Peyer's patch (tissue), 4 donors: ENCODE results near the gene AADACL2. TPM values are rescaled to one million over a fixed set of nuclear protein-coding genes. Genes with fewer than 3 reads are reported as not detected.

ENCODE experiments used
- DNase-seq, 3 donors: peaks; one replicate each; pipeline ENCODE4 v3.0.0-alpha.2; 2017 to 2019
- H3K27ac ChIP-seq, 4 donors: fragments of 200-600 bp; sonication (generic); one replicate each; pipeline ENCODE4 v1.5.1; 2016 to 2019
- H3K27me3 ChIP-seq, 2 donors: fragments of 200-600 bp; sonication (generic); one replicate each; pipeline ENCODE4 v1.5.1; 2019
- H3K36me3 ChIP-seq, 3 donors: fragments of 200-600 bp; sonication (generic); one replicate each; pipeline ENCODE4 v1.5.1; 2016 to 2019
- H3K4me1 ChIP-seq, 4 donors: fragments of 200-600 bp; sonication (generic); one replicate each; pipeline ENCODE4 v1.5.1; 2016 to 2019
- H3K4me3 ChIP-seq, 4 donors: fragments of 200-600 bp; sonication (generic); 1 replicate in 3 of 4; 2 replicates in 1 of 4; pipeline ENCODE4 v1.5.1; 2016 to 2019; ENCODE audit warnings: mild to moderate bottlenecking in 1 of 4
- H3K9me3 ChIP-seq, 4 donors: fragments of 200-600 bp; sonication (generic); one replicate each; pipeline ENCODE4 v1.5.1; 2016 to 2019; ENCODE audit warnings: mild to moderate bottlenecking in 1 of 4
- POLR2A ChIP-seq, 2 donors: fragments of 450-650 bp; IDR thresholded peaks; one replicate each; pipeline ENCODE4 v1.5.1; 2017; ENCODE audit warnings: antibody characterized with exemption in 2 of 2, mild to moderate bottlenecking in 2 of 2, moderate library complexity in 2 of 2
- total RNA-seq, 4 donors: library from RNA; depleted of rRNA; stranded (reverse); fragments of >200 nt; gene quantifications; one replicate each; pipeline ENCODE4 v1.1.0, GENCODE V29; 2016
- TF ChIP-seq, protein P1 (sequence below), 6 experiments: fragments of 450-650 bp in 4 of 6; fragments of 200-600 bp in 2 of 6; sonication (generic) in 1 of 6; IDR thresholded peaks; one replicate each; pipeline ENCODE4 v1.5.1; 2017 to 2019; ENCODE audit warnings: antibody characterized with exemption in 6 of 6, mild to moderate bottlenecking in 3 of 6, moderate library complexity in 1 of 6

AADACL2 gene
- total RNA-seq, 4 donors from 2014 or later = 0.66 to 1.3 TPM; not detected in 2

DNA sequence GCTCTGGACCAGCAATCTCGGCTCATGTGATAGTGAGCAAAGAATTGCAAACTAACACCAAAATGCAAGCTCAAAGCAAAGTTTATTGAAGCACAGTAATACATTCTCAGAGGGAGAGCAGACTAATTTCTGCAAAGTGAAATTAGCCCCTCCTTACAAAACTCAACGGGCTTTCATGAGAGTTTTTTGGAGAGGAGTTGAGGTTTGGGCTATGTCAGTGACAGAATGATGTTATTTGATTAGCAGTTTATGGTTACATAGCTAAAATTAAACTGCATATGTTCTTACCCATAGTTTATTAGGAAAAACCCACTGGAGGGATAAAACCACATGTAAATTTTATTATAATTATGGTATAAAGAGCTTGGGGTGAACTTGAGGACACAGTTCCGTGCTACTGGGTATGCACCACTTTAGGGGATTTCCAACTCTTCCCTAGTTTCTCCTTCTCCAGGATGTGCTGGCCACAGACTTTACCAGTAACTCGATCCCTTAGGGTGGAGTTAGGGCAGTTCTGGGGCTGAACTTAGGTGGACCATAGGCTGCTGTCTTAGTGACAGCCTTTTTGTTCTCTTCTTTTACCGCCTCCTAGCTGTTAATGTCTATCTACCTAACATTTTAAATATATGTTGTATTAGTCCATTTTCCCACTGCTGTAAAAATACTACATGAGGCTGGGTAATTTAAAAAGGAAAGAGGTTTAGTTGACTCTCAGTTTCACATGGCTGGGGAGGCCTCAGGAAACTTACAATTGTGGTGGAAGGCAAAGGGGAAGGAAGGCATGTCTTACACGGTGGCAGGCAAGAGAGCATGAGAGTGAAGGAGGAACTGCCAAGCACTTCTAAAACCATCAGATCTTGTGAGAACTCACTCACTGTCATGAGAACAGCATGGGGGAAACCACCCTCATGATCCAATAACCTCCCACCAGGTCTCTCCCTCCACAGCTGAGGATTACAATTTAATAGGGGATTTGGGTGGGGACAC, 8.9 kb upstream of the AADACL2 start:
- H3K36me3 ChIP-seq = no peaks in the 10 kb centered on the region
- no peak overlapping the region for H3K27ac ChIP-seq
- H3K4me1 ChIP-seq = no peaks in the 10 kb centered on the region
- no peak overlapping the region for H3K4me3 ChIP-seq
- no peaks in the 10 kb centered on the region for H3K9me3 ChIP-seq
- DNase-seq = no peak
- TF ChIP-seq POLR2A (IDR thresholded peaks at IDR 0.05) = no peak
- TF ChIP-seq, protein P1, sequence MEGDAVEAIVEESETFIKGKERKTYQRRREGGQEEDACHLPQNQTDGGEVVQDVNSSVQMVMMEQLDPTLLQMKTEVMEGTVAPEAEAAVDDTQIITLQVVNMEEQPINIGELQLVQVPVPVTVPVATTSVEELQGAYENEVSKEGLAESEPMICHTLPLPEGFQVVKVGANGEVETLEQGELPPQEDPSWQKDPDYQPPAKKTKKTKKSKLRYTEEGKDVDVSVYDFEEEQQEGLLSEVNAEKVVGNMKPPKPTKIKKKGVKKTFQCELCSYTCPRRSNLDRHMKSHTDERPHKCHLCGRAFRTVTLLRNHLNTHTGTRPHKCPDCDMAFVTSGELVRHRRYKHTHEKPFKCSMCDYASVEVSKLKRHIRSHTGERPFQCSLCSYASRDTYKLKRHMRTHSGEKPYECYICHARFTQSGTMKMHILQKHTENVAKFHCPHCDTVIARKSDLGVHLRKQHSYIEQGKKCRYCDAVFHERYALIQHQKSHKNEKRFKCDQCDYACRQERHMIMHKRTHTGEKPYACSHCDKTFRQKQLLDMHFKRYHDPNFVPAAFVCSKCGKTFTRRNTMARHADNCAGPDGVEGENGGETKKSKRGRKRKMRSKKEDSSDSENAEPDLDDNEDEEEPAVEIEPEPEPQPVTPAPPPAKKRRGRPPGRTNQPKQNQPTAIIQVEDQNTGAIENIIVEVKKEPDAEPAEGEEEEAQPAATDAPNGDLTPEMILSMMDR (IDR thresholded peaks at IDR 0.05) = no peak
- H3K27me3 ChIP-seq = no peaks in the 10 kb centered on the region

DNA sequence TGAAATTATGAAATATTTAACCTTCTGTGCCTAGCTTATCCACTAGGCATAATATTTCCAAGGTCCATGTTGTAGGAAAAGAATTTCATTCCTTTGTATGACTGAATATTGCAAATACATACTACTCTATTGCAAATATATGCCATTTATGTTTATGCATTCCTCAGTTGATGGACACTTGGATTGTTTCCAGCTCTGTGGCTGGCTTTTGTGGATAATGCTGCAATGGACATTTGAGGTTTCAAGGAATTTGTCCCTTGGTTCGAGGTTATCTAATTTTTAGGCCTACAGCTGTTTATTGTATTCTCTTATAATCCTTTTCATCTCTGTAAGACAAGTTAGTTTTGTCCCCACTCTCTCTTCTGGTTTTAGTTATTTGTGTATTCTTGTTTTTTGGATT, 7.7 kb upstream of the AADACL2 start:
- no peaks in the 10 kb centered on the region for H3K9me3 ChIP-seq
- H3K4me1 ChIP-seq = no peaks in the 10 kb centered on the region
- no peak for TF ChIP-seq POLR2A (IDR thresholded peaks at IDR 0.05)
- TF ChIP-seq, protein P1 (IDR thresholded peaks at IDR 0.05) = no peak
- H3K36me3 ChIP-seq = no peaks in the 10 kb centered on the region
- no peak for DNase-seq
- no peaks in the 10 kb centered on the region for H3K27me3 ChIP-seq
- H3K27ac ChIP-seq = no peak overlapping the region
- no peak overlapping the region for H3K4me3 ChIP-seq

DNA sequence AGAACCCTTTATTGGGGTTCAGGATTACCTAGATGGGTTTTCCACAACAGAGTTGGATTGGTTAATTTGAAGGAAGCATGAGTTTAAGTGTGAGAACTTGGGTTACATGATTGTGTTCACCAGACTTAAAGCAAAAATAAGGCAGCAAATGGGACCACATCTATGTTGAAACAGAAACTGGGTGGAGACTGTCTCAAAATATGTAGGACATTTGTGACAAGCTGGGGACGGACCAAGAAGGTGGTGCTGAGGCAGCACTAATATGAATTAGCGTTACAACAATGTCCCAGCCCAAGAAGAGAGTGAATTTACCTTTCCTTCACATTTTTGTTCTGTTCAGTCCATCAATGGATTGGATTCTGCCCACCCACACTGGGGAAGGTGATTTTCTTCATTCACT, 866 bp upstream of the AADACL2 start:
- no peaks in the 10 kb centered on the region for H3K27me3 ChIP-seq
- H3K36me3 ChIP-seq = no peaks in the 10 kb centered on the region
- DNase-seq = no peak
- no peaks in the 10 kb centered on the region for H3K9me3 ChIP-seq
- no peaks in the 10 kb centered on the region for H3K4me1 ChIP-seq
- TF ChIP-seq, protein P1 (IDR thresholded peaks at IDR 0.05) = no peak
- no peak for TF ChIP-seq POLR2A (IDR thresholded peaks at IDR 0.05)
- no peak overlapping the region for H3K4me3 ChIP-seq
- H3K27ac ChIP-seq = no peak overlapping the region

DNA sequence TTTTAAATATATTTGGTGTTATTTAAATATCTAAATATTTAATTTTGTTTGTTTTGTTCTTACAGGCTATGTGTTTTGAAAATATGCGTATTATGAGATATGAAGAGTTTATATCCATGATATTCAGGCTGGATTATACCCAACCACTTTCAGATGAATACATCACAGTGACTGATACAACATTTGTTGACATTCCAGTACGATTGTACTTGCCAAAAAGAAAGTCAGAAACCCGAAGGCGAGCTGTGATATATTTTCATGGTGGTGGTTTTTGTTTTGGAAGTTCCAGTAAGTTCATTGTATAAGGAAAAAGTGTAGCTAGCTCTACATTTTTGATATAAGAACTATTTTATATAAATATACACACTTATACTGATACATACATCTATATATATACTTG, 6.9 kb downstream of the AADACL2 start:
- Histone ChIP-seq H3K27me3 (no peaks in the 10 kb centered on the region), H3K27ac (no peak overlapping the region), H3K4me3 (no peak overlapping the region), H3K36me3 (no peaks in the 10 kb centered on the region), H3K4me1 (no peaks in the 10 kb centered on the region), H3K9me3 (no peaks in the 10 kb centered on the region)
- TF ChIP-seq, protein P1 (IDR thresholded peaks at IDR 0.05) = no peak
- no peak for TF ChIP-seq POLR2A (IDR thresholded peaks at IDR 0.05)
- no peak for DNase-seq

DNA sequence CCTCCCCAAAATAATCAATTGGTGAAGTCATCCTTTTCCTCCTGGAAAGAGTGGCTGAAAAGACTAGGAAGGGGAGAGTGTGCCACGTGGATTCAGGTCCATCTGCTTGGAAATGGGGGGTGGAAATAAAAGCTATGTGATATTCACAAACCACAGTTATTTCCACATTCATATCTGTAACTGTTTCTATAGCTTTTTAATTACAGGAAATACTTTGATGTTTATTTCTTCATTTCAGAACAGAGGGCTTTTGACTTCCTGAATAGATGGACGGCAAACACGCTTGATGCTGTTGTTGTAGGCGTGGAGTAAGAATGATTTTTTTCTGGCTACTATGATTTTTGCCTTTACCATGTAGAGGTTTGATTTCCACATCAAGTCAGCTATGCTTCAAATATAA, 10.1 kb downstream of the AADACL2 start:
- H3K4me1 ChIP-seq = no peaks in the 10 kb centered on the region
- H3K9me3 ChIP-seq = no peaks in the 10 kb centered on the region
- H3K27me3 ChIP-seq = no peaks in the 10 kb centered on the region
- DNase-seq = no peak
- no peak overlapping the region for H3K4me3 ChIP-seq
- no peaks in the 10 kb centered on the region for H3K36me3 ChIP-seq
- H3K27ac ChIP-seq = no peak overlapping the region
- no peak for TF ChIP-seq POLR2A (IDR thresholded peaks at IDR 0.05)
- TF ChIP-seq, protein P1 (IDR thresholded peaks at IDR 0.05) = no peak
